Measurements from ENCODE around the gene PAMR1. TPM values are rescaled to one million over a fixed set of nuclear protein-coding genes. Genes with fewer than 3 reads are reported as not detected.
A peak's percentile ranks its signal among the peaks of the same experiment; 100 is the strongest.

PAMR1 gene
- total RNA-seq, 1 donor from 2014 or later, result 0.82 TPM

- Mint-ChIP-seq H3K36me3 (ENCODE audit: low read depth, unreplicated experiment) (peaks cover 5% of the 10 kb centered on the region), H3K4me1 (ENCODE audit: unreplicated experiment) (no peaks in the 10 kb centered on the region), H3K27ac (ENCODE audit: unreplicated experiment) (no peak overlapping the region), H3K4me3 (ENCODE audit: unreplicated experiment) (no peak overlapping the region), H3K27me3 (ENCODE audit: unreplicated experiment) (peaks cover 2% of the 10 kb centered on the region), H3K9me3 (ENCODE audit: unreplicated experiment) (peaks cover 3% of the 10 kb centered on the region)
- peak; percentile 90 for DNase-seq (ENCODE audit: low spot score)
- TF ChIP-seq, protein P1, sequence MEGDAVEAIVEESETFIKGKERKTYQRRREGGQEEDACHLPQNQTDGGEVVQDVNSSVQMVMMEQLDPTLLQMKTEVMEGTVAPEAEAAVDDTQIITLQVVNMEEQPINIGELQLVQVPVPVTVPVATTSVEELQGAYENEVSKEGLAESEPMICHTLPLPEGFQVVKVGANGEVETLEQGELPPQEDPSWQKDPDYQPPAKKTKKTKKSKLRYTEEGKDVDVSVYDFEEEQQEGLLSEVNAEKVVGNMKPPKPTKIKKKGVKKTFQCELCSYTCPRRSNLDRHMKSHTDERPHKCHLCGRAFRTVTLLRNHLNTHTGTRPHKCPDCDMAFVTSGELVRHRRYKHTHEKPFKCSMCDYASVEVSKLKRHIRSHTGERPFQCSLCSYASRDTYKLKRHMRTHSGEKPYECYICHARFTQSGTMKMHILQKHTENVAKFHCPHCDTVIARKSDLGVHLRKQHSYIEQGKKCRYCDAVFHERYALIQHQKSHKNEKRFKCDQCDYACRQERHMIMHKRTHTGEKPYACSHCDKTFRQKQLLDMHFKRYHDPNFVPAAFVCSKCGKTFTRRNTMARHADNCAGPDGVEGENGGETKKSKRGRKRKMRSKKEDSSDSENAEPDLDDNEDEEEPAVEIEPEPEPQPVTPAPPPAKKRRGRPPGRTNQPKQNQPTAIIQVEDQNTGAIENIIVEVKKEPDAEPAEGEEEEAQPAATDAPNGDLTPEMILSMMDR (IDR thresholded peaks at IDR 0.05; ENCODE audit: unreplicated experiment), result peak; percentile 86
Observed at GRCh38 chr11:35485656-35486322, 39.6 kb downstream of the PAMR1 start.

DNA sequence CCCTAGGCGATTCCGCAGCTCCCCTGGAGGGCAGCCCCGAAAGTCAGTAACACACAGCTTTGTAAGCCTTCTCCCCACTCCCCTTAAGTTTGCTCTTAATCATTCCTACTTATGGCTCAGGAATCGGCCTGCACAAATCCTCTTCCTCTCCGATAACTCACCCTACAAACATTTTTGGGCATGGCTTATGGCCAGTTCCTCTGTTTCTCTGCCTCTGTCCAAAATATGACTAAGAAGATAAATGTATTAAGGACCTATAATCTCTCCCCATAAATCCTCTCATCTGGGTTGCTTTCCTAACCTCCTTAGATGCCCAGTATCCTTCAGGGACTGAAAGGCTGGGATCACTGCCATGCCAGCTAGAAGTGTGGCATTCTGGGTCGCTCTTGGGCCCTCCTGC, 41.0 kb downstream of the PAMR1 start:
- Mint-ChIP-seq H3K4me1 (ENCODE audit: unreplicated experiment) (peaks cover 3% of the 10 kb centered on the region), H3K36me3 (ENCODE audit: low read depth, unreplicated experiment) (peaks cover 5% of the 10 kb centered on the region), H3K27me3 (ENCODE audit: unreplicated experiment) (peaks cover 5% of the 10 kb centered on the region), H3K9me3 (ENCODE audit: unreplicated experiment) (peaks cover 3% of the 10 kb centered on the region), H3K4me3 (ENCODE audit: unreplicated experiment) (no peak overlapping the region), H3K27ac (ENCODE audit: unreplicated experiment) (no peak overlapping the region)
- no peak for DNase-seq (ENCODE audit: low spot score)
- TF ChIP-seq, protein P1 (IDR thresholded peaks at IDR 0.05; ENCODE audit: unreplicated experiment), result no peak

- Mint-ChIP-seq H3K4me1 (ENCODE audit: unreplicated experiment) (peaks cover 8% of the 10 kb centered on the region), H3K9me3 (ENCODE audit: unreplicated experiment) (peaks cover 3% of the 10 kb centered on the region), H3K36me3 (ENCODE audit: low read depth, unreplicated experiment) (peaks cover 5% of the 10 kb centered on the region), H3K4me3 (ENCODE audit: unreplicated experiment) (no peak overlapping the region), H3K27me3 (ENCODE audit: unreplicated experiment) (peaks cover 5% of the 10 kb centered on the region), H3K27ac (ENCODE audit: unreplicated experiment) (no peak overlapping the region)
- DNase-seq (ENCODE audit: low spot score), result no peak
- TF ChIP-seq, protein P1 (IDR thresholded peaks at IDR 0.05; ENCODE audit: unreplicated experiment), result no peak
Observed at GRCh38 chr11:35483131-35483820, 42.1 kb downstream of the PAMR1 start.

- no peak overlapping the region for H3K27ac Mint-ChIP-seq (ENCODE audit: unreplicated experiment)
- DNase-seq (ENCODE audit: low spot score), result no peak
- TF ChIP-seq, protein P1 (IDR thresholded peaks at IDR 0.05; ENCODE audit: unreplicated experiment), result no peak
- H3K27me3 Mint-ChIP-seq (ENCODE audit: unreplicated experiment), result peaks cover 3% of the 10 kb centered on the region
- peaks cover 3% of the 10 kb centered on the region for H3K9me3 Mint-ChIP-seq (ENCODE audit: unreplicated experiment)
- H3K4me1 Mint-ChIP-seq (ENCODE audit: unreplicated experiment), result peaks cover 24% of the 10 kb centered on the region
- H3K4me3 Mint-ChIP-seq (ENCODE audit: unreplicated experiment), result no peak overlapping the region
- H3K36me3 Mint-ChIP-seq (ENCODE audit: low read depth, unreplicated experiment), result peaks cover 5% of the 10 kb centered on the region
Observed at GRCh38 chr11:35479731-35480130, 45.7 kb downstream of the PAMR1 start.
